Stimulated activated naive CD8-positive, alpha-beta T cell treated with anti-CD3 and anti-CD28 coated beads, Interleukin-15, Interleukin-2, amounts not matched to agents 100 ng/mL and 50 ng/mL, for 24 hours (primary cell): ENCODE measurements around the gene ADH7.

Experiments
- H3K27ac Mint-ChIP-seq: one replicate; pipeline ENCODE4 v1.8.0; 2021; ENCODE audit warnings: mild to moderate bottlenecking, mixed read lengths
- H3K27me3 Mint-ChIP-seq: one replicate; pipeline ENCODE4 v1.8.0; 2021; ENCODE audit warnings: mixed read lengths
- H3K36me3 Mint-ChIP-seq: one replicate; pipeline ENCODE4 v1.8.0; 2021; ENCODE audit warnings: low read depth, mixed read lengths
- H3K4me1 Mint-ChIP-seq: one replicate; pipeline ENCODE4 v1.8.0; 2021; ENCODE audit warnings: low read depth, mixed read lengths
- H3K4me3 Mint-ChIP-seq: one replicate; pipeline ENCODE4 v1.8.0; 2021; ENCODE audit warnings: mild to moderate bottlenecking, mixed read lengths
- H3K9me3 Mint-ChIP-seq: one replicate; pipeline ENCODE4 v1.8.0; 2021; ENCODE audit warnings: mixed read lengths

Gene ADH7

GRCh38 chr4:99404595-99405287 is 30.4 kb downstream of the ADH7 start:
- peaks cover 18% of the 10 kb centered on the region for H3K4me1 Mint-ChIP-seq
- no peak overlapping the region for H3K4me3 Mint-ChIP-seq
- no peaks in the 10 kb centered on the region for H3K27me3 Mint-ChIP-seq
- no peaks in the 10 kb centered on the region for H3K9me3 Mint-ChIP-seq
- H3K36me3 Mint-ChIP-seq: no peaks in the 10 kb centered on the region
- H3K27ac Mint-ChIP-seq: peak overlapping the region; percentile 27

- Mint-ChIP-seq H3K27me3 (no peaks in the 10 kb centered on the region), H3K27ac (no peak overlapping the region), H3K9me3 (no peaks in the 10 kb centered on the region), H3K4me1 (peaks cover 18% of the 10 kb centered on the region), H3K4me3 (no peak overlapping the region), H3K36me3 (no peaks in the 10 kb centered on the region)
Measured at GRCh38 chr4:99403380-99404184, 31.6 kb downstream of the ADH7 start.

DNA sequence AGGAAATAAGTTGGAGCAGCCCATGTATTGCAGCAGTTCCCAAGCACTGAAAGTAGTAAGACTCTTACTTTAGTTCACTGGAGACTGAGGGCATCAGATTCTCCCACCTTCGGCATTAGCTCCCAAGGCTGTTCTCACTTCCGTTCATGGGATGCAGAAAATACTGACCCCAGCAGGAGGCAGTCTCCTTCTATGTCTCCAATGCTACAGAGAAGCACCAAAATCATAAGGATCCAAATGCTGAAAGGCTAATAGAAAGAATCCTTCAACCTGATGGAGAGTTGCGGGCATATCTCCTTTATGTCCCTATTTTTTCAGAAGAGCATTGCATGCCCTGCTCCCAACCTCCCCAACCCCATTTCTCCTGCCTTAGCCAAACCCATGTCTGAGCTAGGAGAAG is 32.4 kb downstream of the ADH7 start:
- Mint-ChIP-seq H3K27ac (no peak overlapping the region), H3K9me3 (no peaks in the 10 kb centered on the region), H3K4me3 (no peak overlapping the region), H3K27me3 (no peaks in the 10 kb centered on the region), H3K36me3 (no peaks in the 10 kb centered on the region), H3K4me1 (peaks cover 18% of the 10 kb centered on the region)

DNA sequence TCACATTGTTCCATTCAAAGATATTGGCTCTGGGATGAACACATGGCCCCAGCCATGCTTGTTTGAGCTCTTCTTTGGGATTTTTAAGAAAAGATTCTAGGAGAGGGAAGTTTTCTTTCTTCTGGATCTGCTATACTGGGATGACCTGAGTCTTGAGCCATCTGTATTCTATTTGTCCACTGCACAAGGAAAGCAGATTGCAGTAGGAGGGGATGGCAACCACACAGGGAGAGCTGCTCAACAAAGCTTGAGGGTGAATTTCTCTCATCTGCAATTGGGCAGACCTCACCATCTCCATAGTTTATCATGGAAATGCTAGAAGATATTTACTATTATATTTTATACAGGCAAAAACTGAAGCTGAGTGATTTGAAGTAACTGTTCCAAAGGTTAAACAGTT is 34.3 kb downstream of the ADH7 start:
- Mint-ChIP-seq H3K27ac (no peak overlapping the region), H3K4me3 (no peak overlapping the region), H3K36me3 (no peaks in the 10 kb centered on the region), H3K4me1 (peaks cover 18% of the 10 kb centered on the region), H3K9me3 (no peaks in the 10 kb centered on the region), H3K27me3 (peaks cover 4% of the 10 kb centered on the region)

DNA sequence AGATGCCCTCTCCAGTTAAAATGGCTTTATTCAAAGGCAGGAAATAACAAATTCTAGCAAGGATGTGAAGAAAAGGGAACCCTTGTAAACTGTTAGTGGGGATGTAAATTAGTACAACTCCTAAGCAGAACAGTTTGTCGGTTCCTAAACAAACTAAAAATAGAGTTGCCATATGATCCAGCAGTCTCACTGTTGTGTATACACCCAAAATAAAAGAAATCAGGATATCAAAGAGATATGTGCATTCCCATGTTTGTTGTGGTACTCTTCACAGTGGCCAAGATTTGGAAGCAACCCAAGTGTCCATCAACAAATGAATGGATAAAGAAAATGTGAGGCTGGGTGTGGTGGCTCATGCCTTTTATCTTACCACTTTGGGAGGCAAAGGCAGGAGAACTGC is 36.1 kb downstream of the ADH7 start:
- Mint-ChIP-seq H3K9me3 (no peaks in the 10 kb centered on the region), H3K27ac (no peak overlapping the region), H3K36me3 (no peaks in the 10 kb centered on the region), H3K27me3 (peaks cover 8% of the 10 kb centered on the region), H3K4me1 (peaks cover 6% of the 10 kb centered on the region), H3K4me3 (no peak overlapping the region)

DNA sequence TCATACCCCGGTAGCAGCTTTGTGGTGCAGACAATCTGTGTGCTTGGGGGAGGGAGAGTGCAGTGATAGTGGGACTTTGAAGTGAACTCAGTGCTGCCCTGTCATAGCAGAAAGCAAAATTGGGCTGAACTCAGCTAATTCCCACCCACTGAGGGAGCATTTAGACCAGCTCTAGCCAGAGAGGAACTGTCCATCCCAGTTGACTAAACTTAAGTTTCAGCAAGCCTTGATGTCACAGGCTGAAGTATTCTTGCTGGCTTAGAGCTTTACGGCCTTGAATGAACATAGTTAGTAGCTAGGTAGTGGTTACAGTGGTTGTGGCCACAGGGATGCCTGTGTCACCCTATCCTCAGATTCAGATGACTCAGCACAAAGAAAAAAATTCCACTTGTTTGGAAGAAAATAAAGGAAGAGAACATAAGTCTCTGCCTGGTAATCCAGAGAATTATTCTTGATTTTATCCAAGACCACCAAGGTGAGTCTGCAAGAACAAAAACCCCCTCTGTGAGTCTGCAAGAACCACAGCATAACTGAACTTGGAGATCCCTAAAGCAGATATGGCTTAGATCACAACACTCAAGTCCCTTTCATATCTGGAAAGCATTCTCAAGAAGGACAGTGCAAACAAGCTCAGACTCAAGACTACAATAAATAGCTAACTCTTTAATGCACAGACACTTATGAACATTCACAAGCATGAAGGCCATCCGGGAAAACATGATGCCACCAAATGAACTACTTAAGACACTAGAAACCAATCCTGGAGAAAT is 39.4 kb downstream of the ADH7 start:
- no peak overlapping the region for H3K27ac Mint-ChIP-seq
- no peaks in the 10 kb centered on the region for H3K36me3 Mint-ChIP-seq
- H3K4me3 Mint-ChIP-seq: no peak overlapping the region
- no peaks in the 10 kb centered on the region for H3K4me1 Mint-ChIP-seq
- peaks cover 3% of the 10 kb centered on the region for H3K9me3 Mint-ChIP-seq
- H3K27me3 Mint-ChIP-seq: peaks cover 8% of the 10 kb centered on the region

- peaks cover 8% of the 10 kb centered on the region for H3K27me3 Mint-ChIP-seq
- H3K27ac Mint-ChIP-seq: no peak overlapping the region
- no peaks in the 10 kb centered on the region for H3K36me3 Mint-ChIP-seq
- H3K4me1 Mint-ChIP-seq: no peaks in the 10 kb centered on the region
- H3K4me3 Mint-ChIP-seq: no peak overlapping the region
- peaks cover 4% of the 10 kb centered on the region for H3K9me3 Mint-ChIP-seq
Measured at GRCh38 chr4:99394896-99395295, 40.2 kb downstream of the ADH7 start.

DNA sequence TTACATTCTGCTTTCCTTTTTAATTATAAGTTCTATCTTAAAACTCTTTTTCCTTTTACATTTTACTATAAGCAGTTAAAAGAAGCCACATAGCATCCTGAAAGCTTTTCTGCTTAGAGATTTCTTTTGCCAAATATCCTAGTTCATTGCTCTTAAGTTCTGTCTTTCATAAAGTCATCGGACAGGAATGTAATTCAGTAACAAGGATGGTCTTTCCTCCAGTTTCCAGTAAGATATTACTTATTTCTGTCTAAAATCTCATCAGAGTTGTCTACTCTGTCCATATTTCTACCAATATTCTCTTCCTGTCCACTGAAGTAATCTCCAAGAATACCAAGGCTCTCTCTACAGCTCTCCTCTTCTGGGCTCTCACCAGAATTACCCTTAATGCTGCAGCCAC is 45.1 kb downstream of the ADH7 start:
- H3K36me3 Mint-ChIP-seq: no peaks in the 10 kb centered on the region
- no peak overlapping the region for H3K27ac Mint-ChIP-seq

DNA sequence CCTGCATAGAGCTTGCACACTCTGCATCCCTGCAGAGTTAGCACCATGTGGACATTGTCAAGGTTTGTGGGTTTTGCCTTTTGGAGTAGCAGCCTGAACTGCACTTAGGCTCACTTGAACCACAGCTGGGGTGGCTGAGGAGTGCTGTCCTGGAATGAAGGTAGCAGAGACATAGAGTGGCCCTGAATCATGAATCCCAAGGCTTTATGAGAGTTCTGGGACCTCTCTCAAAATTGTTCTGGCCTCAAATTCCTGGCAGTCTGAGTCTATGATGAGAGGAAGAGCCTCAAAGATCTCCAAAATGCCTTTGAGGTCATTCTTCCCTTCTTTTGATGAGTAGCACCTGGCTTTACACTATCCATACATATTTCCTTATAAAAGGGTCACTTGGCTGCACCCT is 45.5 kb downstream of the ADH7 start:
- no peak overlapping the region for H3K27ac Mint-ChIP-seq
- H3K27me3 Mint-ChIP-seq: peaks cover 11% of the 10 kb centered on the region
- no peaks in the 10 kb centered on the region for H3K4me1 Mint-ChIP-seq
- peaks cover 4% of the 10 kb centered on the region for H3K9me3 Mint-ChIP-seq
- no peaks in the 10 kb centered on the region for H3K36me3 Mint-ChIP-seq
- no peak overlapping the region for H3K4me3 Mint-ChIP-seq

More for the DNA sequence above, 45.1 kb downstream of the ADH7 start:
- H3K4me1 Mint-ChIP-seq: no peaks in the 10 kb centered on the region
- H3K9me3 Mint-ChIP-seq: peaks cover 4% of the 10 kb centered on the region
- H3K27me3 Mint-ChIP-seq: peaks cover 12% of the 10 kb centered on the region
- H3K4me3 Mint-ChIP-seq: no peak overlapping the region

DNA sequence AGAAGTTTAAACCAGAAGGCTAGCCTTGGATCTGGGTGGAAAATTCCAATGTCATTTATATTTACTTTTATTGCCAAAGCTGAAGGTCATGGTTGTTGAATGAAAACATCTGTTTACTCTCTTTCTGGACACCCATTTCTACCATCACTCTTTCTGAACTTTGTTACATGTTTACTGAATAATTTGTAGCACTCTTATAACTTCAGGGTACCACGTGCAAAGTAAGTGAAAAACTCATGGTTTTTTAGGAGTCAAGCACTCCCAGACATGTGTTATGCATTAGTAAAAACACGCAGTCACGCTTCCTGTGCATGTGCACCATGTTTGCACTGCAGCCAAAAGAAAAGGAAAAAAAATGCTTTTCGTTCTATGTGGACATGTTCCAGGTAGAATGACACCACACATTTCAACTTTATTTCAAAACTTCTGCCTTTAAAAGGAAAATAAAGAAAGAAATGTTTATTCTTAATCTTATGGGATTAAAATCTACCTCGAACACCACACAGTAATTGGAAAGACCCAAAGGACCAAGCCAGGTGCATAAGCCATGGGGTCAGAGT is 51.2 kb downstream of the ADH7 start:
- Mint-ChIP-seq H3K27me3 (peaks cover 14% of the 10 kb centered on the region), H3K4me1 (no peaks in the 10 kb centered on the region), H3K36me3 (no peaks in the 10 kb centered on the region), H3K27ac (no peak overlapping the region), H3K9me3 (peaks cover 3% of the 10 kb centered on the region), H3K4me3 (no peak overlapping the region)

DNA sequence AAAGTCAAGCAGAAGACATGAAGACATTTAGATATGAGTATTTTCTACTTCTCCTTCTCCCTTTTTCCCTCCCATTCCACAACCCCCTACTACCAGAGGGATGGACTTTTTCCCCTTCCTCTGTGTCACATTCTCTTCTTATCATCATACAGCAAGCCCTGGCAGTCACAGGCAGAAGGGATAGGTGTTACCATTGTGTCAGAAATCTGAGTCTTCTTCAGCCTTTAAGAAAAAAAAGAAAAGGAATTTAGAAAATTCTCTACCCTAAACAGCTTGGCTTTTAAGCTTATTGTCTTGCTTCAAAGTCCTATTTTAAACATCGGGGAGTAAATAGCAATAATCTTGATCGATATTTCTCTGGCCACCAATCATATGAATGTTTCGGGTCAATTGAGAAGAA is 51.7 kb downstream of the ADH7 start:
- Mint-ChIP-seq H3K9me3 (peaks cover 3% of the 10 kb centered on the region), H3K27me3 (peaks cover 8% of the 10 kb centered on the region), H3K4me3 (no peak overlapping the region), H3K27ac (no peak overlapping the region), H3K36me3 (no peaks in the 10 kb centered on the region), H3K4me1 (no peaks in the 10 kb centered on the region)

GRCh38 chr4:99382745-99383360 is 52.3 kb downstream of the ADH7 start:
- Mint-ChIP-seq H3K4me1 (no peaks in the 10 kb centered on the region), H3K9me3 (peaks cover 3% of the 10 kb centered on the region), H3K4me3 (no peak overlapping the region), H3K36me3 (no peaks in the 10 kb centered on the region), H3K27ac (no peak overlapping the region), H3K27me3 (peaks cover 3% of the 10 kb centered on the region)

- H3K4me3 Mint-ChIP-seq: no peak overlapping the region
- H3K27ac Mint-ChIP-seq: no peak overlapping the region
- H3K27me3 Mint-ChIP-seq: peaks cover 7% of the 10 kb centered on the region
- H3K4me1 Mint-ChIP-seq: no peaks in the 10 kb centered on the region
- no peaks in the 10 kb centered on the region for H3K36me3 Mint-ChIP-seq
- H3K9me3 Mint-ChIP-seq: peaks cover 3% of the 10 kb centered on the region
Measured at GRCh38 chr4:99381588-99382175, 53.5 kb downstream of the ADH7 start.

DNA sequence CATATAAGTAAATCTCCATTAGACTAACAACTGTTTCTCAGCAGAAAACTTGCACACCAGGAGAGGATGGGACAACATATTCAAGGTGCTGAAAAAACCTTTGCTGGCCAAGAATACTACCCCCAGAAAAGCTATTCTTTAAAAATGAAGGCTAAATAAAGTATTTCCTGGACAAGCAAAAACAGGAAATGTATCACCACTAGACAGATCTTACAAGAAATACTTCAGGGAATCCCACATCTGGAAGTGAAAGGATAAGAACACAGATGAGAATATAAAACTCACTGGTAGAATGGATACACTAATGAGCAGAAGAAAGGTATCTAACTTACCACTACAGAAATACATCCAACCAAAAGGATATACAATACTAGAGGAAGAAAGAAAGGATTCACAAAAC is 55.6 kb downstream of the ADH7 start:
- H3K4me1 Mint-ChIP-seq: no peaks in the 10 kb centered on the region
- H3K4me3 Mint-ChIP-seq: no peak overlapping the region
- peaks cover 12% of the 10 kb centered on the region for H3K27me3 Mint-ChIP-seq
- H3K27ac Mint-ChIP-seq: no peak overlapping the region
- peaks cover 11% of the 10 kb centered on the region for H3K9me3 Mint-ChIP-seq
- H3K36me3 Mint-ChIP-seq: no peaks in the 10 kb centered on the region
